ENCODE results near the gene VTI1A. TPM values are rescaled to one million over a fixed set of nuclear protein-coding genes. Genes with fewer than 3 reads are reported as not detected.
"Not testable (repeated sequence)": the region's sequence is repeated elsewhere in the genome, so short reads cannot be mapped to it uniquely, and the experiment has no call there.

The VTI1A gene
- total and polyA plus RNA-seq, 2 of the 4 experiments (the other 2 are of a cell fraction): 9.7 to 24.9 TPM

DNA sequence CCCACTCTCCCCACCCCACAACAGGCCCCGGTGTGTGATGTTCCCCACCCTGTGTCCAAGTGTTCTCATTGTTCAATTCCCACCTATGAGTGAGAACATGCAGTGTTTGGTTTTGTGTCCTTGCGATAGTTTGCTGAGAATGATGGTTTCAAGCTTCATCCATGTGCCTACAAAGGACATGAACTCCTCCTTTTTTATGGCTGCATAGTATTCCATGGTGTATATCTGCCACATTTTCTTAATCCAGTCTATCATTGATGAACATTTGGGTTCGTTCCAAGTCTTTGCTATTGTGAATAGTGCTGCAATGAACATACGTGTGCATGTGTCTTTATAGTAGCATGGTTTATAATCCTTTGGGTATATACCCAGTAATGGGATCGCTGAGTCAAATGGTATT, 95.8 kb downstream of the VTI1A start:
- H4K91ac ChIP-seq (ENCODE audit: insufficient read depth, low read depth, low read length); H3K4me2 ChIP-seq (ENCODE audit: low read depth, low read length); H3K9ac ChIP-seq (ENCODE audit: low read depth, low read length); H2BK120ac ChIP-seq (ENCODE audit: low read depth, low read length); H2AK9ac ChIP-seq (replicated peaks; ENCODE audit: low read depth, low read length, poor library complexity); in situ Hi-C loops (cut with MboI; ENCODE audit: low sequenced_read_pairs); H2BK20ac ChIP-seq (ENCODE audit: low read depth, low read length); H4K5ac ChIP-seq (ENCODE audit: low read depth, low read length); H3K36me3 ChIP-seq (ENCODE audit: control insufficient read depth, insufficient read depth, low read length); dilution Hi-C loops (cut with HindIII; ENCODE audit: low sequenced_read_pairs, unreplicated experiment); H3K79me1 ChIP-seq (ENCODE audit: low read depth in 1 of 2, low read length in 2 of 2); ATAC-seq (ENCODE audit: low read depth); H3K9me1 ChIP-seq (ENCODE audit: insufficient read depth, low read length); H2AK5ac ChIP-seq (ENCODE audit: low read depth, low read length); H4K8ac ChIP-seq (ENCODE audit: low read depth in 2 of 2, low read length in 2 of 2); H3K4ac ChIP-seq (ENCODE audit: low read depth, low read length); CTCF ChIA-PET; H3K56ac ChIP-seq (ENCODE audit: extremely low read depth, insufficient read depth, low read length); H3K4me3 ChIP-seq (ENCODE audit: insufficient read depth, low read depth, low read length); DNase-seq; H2BK15ac ChIP-seq (ENCODE audit: low read depth, low read length); H3K9me3 ChIP-seq (ENCODE audit: control insufficient read depth, insufficient read depth, low read length); intact Hi-C loops (cut with micrococcal nuclease); BruUV-seq (replicated peaks); H3K18ac ChIP-seq (ENCODE audit: low read depth, low read length); POLR2A ChIA-PET (ENCODE audit: unreplicated experiment); H3K27me3 ChIP-seq (ENCODE audit: control insufficient read depth, insufficient read depth, low read length); H2BK5ac ChIP-seq (ENCODE audit: low read depth, low read length, poor library complexity, severe bottlenecking); H3K27ac ChIP-seq (ENCODE audit: insufficient read depth, low read length); H3K23ac ChIP-seq (ENCODE audit: low read depth, low read length); H4K20me1 ChIP-seq (ENCODE audit: insufficient read depth, low read length); H3K14ac ChIP-seq (replicated peaks; ENCODE audit: low read depth, low read length); H2AFZ ChIP-seq (replicated peaks; ENCODE audit: low read length, poor library complexity); H3K4me1 ChIP-seq (ENCODE audit: control insufficient read depth, insufficient read depth, low read length): not testable (repeated sequence)
- no CpG with 5 or more reads among the region's 5 CpGs for WGBS, 2 experiments (ENCODE audit: extremely low coverage in 2 of 2, insufficient read length in 1 of 2)

All from IMR-90 (cell line).